ENCODE results near the gene CEP104.

- no peak for TF ChIP-seq EZH2 (IDR thresholded peaks at IDR 0.05; ENCODE audit: insufficient read depth, poor library complexity, severe bottlenecking)
- TF ChIP-seq EZH2phosphoT487 (IDR thresholded peaks at IDR 0.05; ENCODE audit: insufficient read depth, low read depth), result no peak
Observed at GRCh38 chr1:3905953-3906671, 49.1 kb upstream of the CEP104 start.
